H1 (cell line): ENCODE data around the gene ZNF333. TPM values are rescaled to one million over a fixed set of nuclear protein-coding genes. Genes with fewer than 3 reads are reported as not detected.

ENCODE experiments used
- CTCF ChIA-PET: fragments of 300-600 bp; sonication (Branson Sonifier 250); formaldehyde crosslinking; loops from one replicate; lab custom pipeline; 2021; ENCODE audit not compliant: partially characterized antibody; lab: Charles Lee
- POLR2A ChIA-PET: fragments of 300-600 bp; sonication (Branson Sonifier 250); formaldehyde crosslinking; loops from one replicate; lab custom pipeline; 2021; ENCODE audit warnings: inconsistent platforms; ENCODE audit not compliant: partially characterized antibody; lab: Charles Lee
- DNase-seq, 2 experiments: peaks; one replicate each; pipeline versions ENCODE4 v3.0.0 to v3.0.0-alpha.2; 2010 to 2022; ENCODE audit warnings: low spot score in 2 of 2, low read depth in 1 of 2, mixed read lengths in 1 of 2
- FAIRE-seq: peaks from 2 replicates; lab custom pipeline; 2011; peaks lifted over from hg19 to GRCh38; lab: Jason Lieb, UNC
- H2AFZ ChIP-seq: 2 replicates; pipeline ENCODE4 v1.8.1; 2012; ENCODE audit warnings: low read length, inconsistent platforms
- H2AK5ac ChIP-seq: 2 replicates; pipeline ENCODE4 v1.6.1; 2013; ENCODE audit warnings: low read depth, low read length
- H2BK120ac ChIP-seq: replicated peaks from 2 replicates; pipeline ENCODE3; 2013; ENCODE audit warnings: low read depth, low read length, inconsistent platforms
- H2BK12ac ChIP-seq: 2 replicates; pipeline ENCODE4 v1.6.1; 2013; ENCODE audit warnings: low read depth, low read length
- H2BK15ac ChIP-seq: 2 replicates; pipeline ENCODE4 v1.6.1; 2013; ENCODE audit warnings: low read length
- H2BK20ac ChIP-seq: 2 replicates; pipeline ENCODE4 v1.6.1; 2013; ENCODE audit warnings: low read length
- H2BK5ac ChIP-seq: 2 replicates; pipeline ENCODE4 v1.6.1; 2013; ENCODE audit warnings: low read depth, low read length
- H3K14ac ChIP-seq: 2 replicates; pipeline ENCODE4 v1.6.1; 2013; ENCODE audit warnings: inconsistent platforms; ENCODE audit not compliant: insufficient read length
- H3K18ac ChIP-seq: 2 replicates; pipeline ENCODE4 v1.6.1; 2013; ENCODE audit warnings: low read length; ENCODE audit errors: extremely low read depth
- H3K23ac ChIP-seq: 2 replicates; pipeline ENCODE4 v1.6.1; 2013; ENCODE audit warnings: inconsistent platforms; ENCODE audit not compliant: insufficient read length
- H3K23me2 ChIP-seq: 2 replicates; pipeline ENCODE4 v1.6.1; 2013; ENCODE audit warnings: low read depth, low read length
- H3K27ac ChIP-seq: 2 replicates; pipeline ENCODE4 v1.6.1; 2011; ENCODE audit warnings: low read depth, low read length, inconsistent platforms
- H3K27me3 ChIP-seq, 4 experiments: replicated peaks in 1 of 4; 1 replicate in 1 of 4; 2 replicates in 3 of 4; pipeline versions ENCODE4 v1.6.1 to v1.8.1; 2011 to 2013; ENCODE audit warnings: low read length in 3 of 4, mild to moderate bottlenecking in 3 of 4, inconsistent platforms in 2 of 4, mixed read lengths in 2 of 4, moderate library complexity in 1 of 4; ENCODE audit not compliant: control insufficient read depth in 3 of 4, insufficient read depth in 3 of 4; ENCODE audit errors: extremely low read depth in 1 of 4
- H3K36me3 ChIP-seq, 4 experiments: 2 replicates each; pipeline versions ENCODE4 v1.6.1 to v1.8.1; 2011 to 2013; ENCODE audit warnings: mild to moderate bottlenecking in 4 of 4, low read length in 3 of 4, moderate library complexity in 2 of 4, control low read depth in 1 of 4, inconsistent platforms in 1 of 4; ENCODE audit not compliant: insufficient read depth in 4 of 4, control insufficient read depth in 2 of 4
- H3K4ac ChIP-seq: replicated peaks from 2 replicates; pipeline ENCODE3; 2013; ENCODE audit warnings: low read length, low read depth, mixed read lengths, inconsistent platforms; ENCODE audit not compliant: insufficient read length
- H3K4me1 ChIP-seq, 4 experiments: replicated peaks in 1 of 4; 1 replicate in 1 of 4; 2 replicates in 3 of 4; pipeline versions ENCODE4 v1.6.1 to v1.8.1; 2011 to 2013; ENCODE audit warnings: low read length in 3 of 4, inconsistent platforms in 2 of 4, mixed read lengths in 1 of 4; ENCODE audit not compliant: insufficient read depth in 4 of 4, control insufficient read depth in 3 of 4
- H3K4me2 ChIP-seq, 2 experiments: 2 replicates each; pipeline versions ENCODE4 v1.6.1 to v1.8.1; 2011 to 2013; ENCODE audit warnings: low read depth in 2 of 2, low read length in 2 of 2, control low read depth in 1 of 2, inconsistent platforms in 1 of 2, mild to moderate bottlenecking in 1 of 2; ENCODE audit not compliant: insufficient read depth in 1 of 2
- H3K4me3 ChIP-seq, 4 experiments: fragments of 200-600, 300-600 bp in 1 of 4; sonication (generic), shearing (Covaris generic), sonication (Bioruptor Twin) in 1 of 4; 2 replicates each; pipeline versions ENCODE4 v1.5.1 to v1.8.1; 2011 to 2016; ENCODE audit warnings: low read length in 4 of 4, low read depth in 3 of 4, control low read depth in 2 of 4, inconsistent platforms in 2 of 4, mild to moderate bottlenecking in 2 of 4, mixed read lengths in 1 of 4, moderate library complexity in 1 of 4; ENCODE audit not compliant: insufficient read depth in 2 of 4; ENCODE audit errors: extremely low read depth in 1 of 4
- H3K56ac ChIP-seq: replicated peaks from 2 replicates; pipeline ENCODE3; 2013; ENCODE audit warnings: low read depth, mild to moderate bottlenecking, mixed read lengths, low read length, inconsistent platforms; ENCODE audit not compliant: insufficient read length
- H3K79me1 ChIP-seq: 2 replicates; pipeline ENCODE4 v1.6.1; 2013; ENCODE audit warnings: low read depth, low read length, control low read depth
- H3K79me2 ChIP-seq, 2 experiments: 2 replicates each; pipeline versions ENCODE4 v1.6.1 to v1.8.1; 2012 to 2013; ENCODE audit warnings: low read length in 2 of 2, mild to moderate bottlenecking in 2 of 2, inconsistent platforms in 1 of 2; ENCODE audit not compliant: insufficient read depth in 2 of 2, control insufficient read depth in 1 of 2
- H3K9ac ChIP-seq, 4 experiments: replicated peaks in 1 of 4; 1 replicate in 1 of 4; 2 replicates in 3 of 4; pipeline versions ENCODE4 v1.6.1 to v1.8.1; 2011 to 2013; ENCODE audit warnings: low read depth in 3 of 4, low read length in 3 of 4, control low read depth in 2 of 4, mild to moderate bottlenecking in 2 of 4, moderate library complexity in 2 of 4, inconsistent platforms in 1 of 4; ENCODE audit errors: extremely low read depth in 1 of 4
- H3K9me3 ChIP-seq, 2 experiments: 2 replicates each; pipeline versions ENCODE4 v1.6.1 to v1.8.1; 2012 to 2013; ENCODE audit warnings: mild to moderate bottlenecking in 2 of 2, moderate library complexity in 2 of 2, control low read depth in 1 of 2, inconsistent platforms in 1 of 2, low read depth in 1 of 2, low read length in 1 of 2, mixed read lengths in 1 of 2; ENCODE audit not compliant: insufficient read depth in 2 of 2
- H4K20me1 ChIP-seq, 2 experiments: replicated peaks in 1 of 2; 2 replicates each; pipeline versions ENCODE3 to v1.8.1; 2011 to 2013; ENCODE audit warnings: inconsistent platforms in 2 of 2, low read length in 2 of 2, mild to moderate bottlenecking in 1 of 2; ENCODE audit not compliant: insufficient read depth in 2 of 2, control insufficient read depth in 1 of 2
- H4K5ac ChIP-seq: 2 replicates; pipeline ENCODE4 v1.6.1; 2013; ENCODE audit warnings: low read length, low read depth, mixed read lengths, inconsistent platforms; ENCODE audit not compliant: insufficient read length
- H4K8ac ChIP-seq: 2 replicates; pipeline ENCODE4 v1.8.0; 2013; ENCODE audit warnings: mild to moderate bottlenecking, moderate library complexity, low read length, inconsistent platforms; ENCODE audit not compliant: insufficient read depth; ENCODE audit errors: extremely low read depth
- H4K91ac ChIP-seq: replicated peaks from 2 replicates; pipeline ENCODE3; 2013; ENCODE audit warnings: low read length, mixed read lengths, inconsistent platforms; ENCODE audit not compliant: insufficient read length
- ATF3 ChIP-seq: IDR thresholded peaks from 2 replicates; pipeline ENCODE4 v1.6.1; 2011; ENCODE audit warnings: low read depth, mild to moderate bottlenecking, low read length; ENCODE audit not compliant: insufficient read depth
- BRCA1 ChIP-seq: IDR thresholded peaks from 2 replicates; pipeline ENCODE4 v1.6.1; 2012; ENCODE audit warnings: low read depth, low read length, improper control_type of control experiment
- CTCF ChIP-seq, 3 experiments: IDR thresholded peaks; 1 replicate in 2 of 3; 2 replicates in 1 of 3; pipeline versions ENCODE4 v1.5.1 to v1.6.1; 2011; ENCODE audit warnings: low read length in 3 of 3, mild to moderate bottlenecking in 3 of 3, inconsistent platforms in 2 of 3, low read depth in 1 of 3, moderate library complexity in 1 of 3; ENCODE audit not compliant: insufficient read depth in 1 of 3; ENCODE audit errors: control extremely low read depth in 1 of 3
- EP300 ChIP-seq, 2 experiments: IDR thresholded peaks; 1 replicate in 1 of 2; 2 replicates in 1 of 2; pipeline ENCODE4 v1.6.1; 2011 to 2012; ENCODE audit warnings: low read depth in 2 of 2, low read length in 2 of 2, mild to moderate bottlenecking in 2 of 2, borderline replicate concordance in 1 of 2, inconsistent platforms in 1 of 2, moderate library complexity in 1 of 2
- POU5F1 ChIP-seq: IDR thresholded peaks from 2 replicates; pipeline ENCODE4 v1.6.1; 2011; ENCODE audit warnings: low read depth, mild to moderate bottlenecking, low read length, moderate library complexity
- RNF2 ChIP-seq: fragments of 200-900, 300-1000 bp; sonication (generic); IDR thresholded peaks from 2 replicates; pipeline ENCODE4 v1.7.1; 2016; ENCODE audit warnings: borderline replicate concordance, low read depth, mild to moderate bottlenecking, antibody characterized with exemption, low read length; ENCODE audit not compliant: poor library complexity, severe bottlenecking; ENCODE audit errors: missing control alignments
- SP1 ChIP-seq: IDR thresholded peaks from 2 replicates; pipeline ENCODE4 v1.6.1; 2011; ENCODE audit warnings: low read depth, low read length
- TAF1 ChIP-seq: IDR thresholded peaks from 2 replicates; pipeline ENCODE4 v1.6.1; 2011; ENCODE audit warnings: mild to moderate bottlenecking, low read depth, low read length
- USF2 ChIP-seq: IDR thresholded peaks from 2 replicates; pipeline ENCODE4 v1.6.1; 2011; ENCODE audit warnings: low read length, improper control_type of control experiment
- WGBS, 2 experiments: shearing (Covaris generic) in 1 of 2; methylation state at CpG; one replicate each; pipeline versions ENCODE4 v1.1.6 to v1.1.7; 2013 to 2015; ENCODE audit warnings: low lambda C conversion rate in 2 of 2, mixed read lengths in 2 of 2, inconsistent platforms in 1 of 2, low coverage in 1 of 2, missing lambda C conversion rate in 1 of 2; ENCODE audit not compliant: insufficient replicate concordance in 2 of 2, insufficient coverage in 1 of 2, insufficient read length in 1 of 2; ENCODE audit errors: extremely low coverage in 1 of 2, missing lambda C conversion rate in 1 of 2; 5-methylcytosine and 5-hydroxymethylcytosine counted together
- polyA plus RNA-seq, 7 experiments: library from polyadenylated mRNA; depleted of rRNA in 3 of 7; stranded (reverse) in 5 of 7; unstranded in 2 of 7; fragments of >200 nt in 5 of 7; fragments of 200-250 nt in 2 of 7; gene quantifications; 1 replicate in 5 of 7; 2 replicates in 1 of 7; 4 replicates in 1 of 7; pipeline versions ENCODE4 v1.2.1 to v1.2.3, GENCODE V29; 2011 to 2013; ENCODE audit warnings: missing spikeins in 2 of 7, mixed read lengths in 2 of 7
- total RNA-seq: library from RNA; stranded (reverse); fragmentation: NEBNext Ultra II Directional; extraction: Animal tissue kit (Norgen Biotek cat#: 25700); gene quantifications from 2 replicates; pipeline ENCODE4 v1.2.1, GENCODE V29; 2021

The ZNF333 gene
- total and polyA plus RNA-seq, 2 of the 8 experiments (the other 6 are each of a cell fraction or from before 2014, with no cell fraction given), result 7.3 to 8.4 TPM

- Histone ChIP-seq H3K27me3 (no peaks in the 10 kb centered on the region), H3K36me3 (no peaks in the 10 kb centered on the region), H2BK5ac (no peak overlapping the region), H2BK15ac (no peak overlapping the region), H3K79me2 (no peaks in the 10 kb centered on the region), H2AK5ac (no peak overlapping the region), H3K56ac (no peak overlapping the region), H4K5ac (no peak overlapping the region), H3K9me3 (peaks cover 54 to 67% of the 10 kb centered on the region in 2 experiments), H2BK12ac (no peak overlapping the region), H3K23ac (no peak overlapping the region), H3K9ac (no peak overlapping the region), H3K18ac (no peak overlapping the region), H2AFZ (no peak overlapping the region), H3K4me1 (no peaks in the 10 kb centered on the region), H2BK20ac (no peak overlapping the region), H4K8ac (no peak overlapping the region), H2BK120ac (no peak overlapping the region), H3K14ac (no peak overlapping the region), H3K4ac (no peak overlapping the region), H3K23me2 (no peaks in the 10 kb centered on the region), H3K4me3 (no peak overlapping the region), H3K79me1 (no peaks in the 10 kb centered on the region), H4K20me1 (no peaks in the 10 kb centered on the region), H3K4me2 (no peak overlapping the region), H4K91ac (no peak overlapping the region), H3K27ac (no peak overlapping the region)
- FAIRE-seq (no peak), DNase-seq (no peak)
- ChIA-PET POLR2A (no interaction called here), CTCF (interaction anchor here (1.0 kb wide), 1 partner anchor 63 kb away, joined by 5 read pairs; no protein-coding TSS in a partner anchor)
- WGBS, 2 experiments, result 66% methylated on average over 2 of the region's 2 CpGs; no CpG with 5 or more reads in 1 of the 2 experiments
- no peak for TF ChIP-seq CTCF (IDR thresholded peaks at IDR 0.05; ENCODE audit: control extremely low read depth in 1 of 3, insufficient read depth in 1 of 3, low read depth in 1 of 3, low read length in 3 of 3)
- no peak for TF ChIP-seq RNF2
- no peak for TF ChIP-seq BRCA1
- no peak for TF ChIP-seq ATF3
- TF ChIP-seq POU5F1, result no peak
- no peak for TF ChIP-seq EP300 (IDR thresholded peaks at IDR 0.05; ENCODE audit: borderline replicate concordance in 1 of 2, low read depth in 2 of 2, low read length in 2 of 2)
- TF ChIP-seq TAF1, result no peak
- no peak for TF ChIP-seq SP1
- TF ChIP-seq USF2, result no peak
Observed at GRCh38 chr19:14670408-14670807, 19.4 kb upstream of the ZNF333 start.
